K562 (cell line): ENCODE measurements around the gene TPI1. TPM values are rescaled to one million over a fixed set of nuclear protein-coding genes. Genes with fewer than 3 reads are reported as not detected.

Source experiments
- ARID4B ChIP-seq: sonication (generic); formaldehyde crosslinking; IDR thresholded peaks from 2 replicates; pipeline ENCODE4 v1.8.0; 2022; ENCODE audit warnings: mild to moderate bottlenecking, missing genetic modification reagents
- GTF2E2 ChIP-seq: fragments of 200-800 bp; sonication (Bioruptor generic); IDR thresholded peaks from 2 replicates; pipeline ENCODE4 v1.6.1; 2016; ENCODE audit warnings: missing genetic modification characterization, missing compliant biosample characterization
- ZBTB40 ChIP-seq, 2 experiments: fragments of 450-650 bp in 1 of 2; sonication (generic) in 1 of 2; formaldehyde crosslinking in 1 of 2; IDR thresholded peaks; 2 replicates each; pipeline versions ENCODE4 v1.7.1 to v1.9.0; 2016 to 2022; ENCODE audit warnings: inconsistent platforms in 1 of 2, mild to moderate bottlenecking in 1 of 2, missing genetic modification reagents in 1 of 2
- polyA plus RNA-seq, 8 experiments: library from polyadenylated mRNA; depleted of rRNA in 4 of 8; stranded (reverse) in 5 of 8; unstranded in 3 of 8; fragments of >200 nt; fragmentation: Nextera tagmentation in 2 of 8; fragmentation: Illumina TruSeq in 1 of 8; extraction: Ambion mirVana in 2 of 8; extraction: Trizol in 1 of 8; gene quantifications; 2 replicates each; pipeline versions ENCODE4 v1.2.1 to v1.2.3, GENCODE V29; 2011 to 2014; ENCODE audit warnings: inconsistent platforms in 1 of 8, missing spikeins in 1 of 8
- total RNA-seq, 7 experiments: library from RNA; depleted of rRNA in 6 of 7; stranded (reverse); fragments of >200 nt in 6 of 7; fragmentation: Illumina TruSeq in 2 of 7; extraction: Trizol in 2 of 7; gene quantifications; 2 replicates each; pipeline versions ENCODE4 v1.2.1 to v1.2.3, GENCODE V29; 2011 to 2021; ENCODE audit warnings: low replicate concordance in 1 of 7

The TPI1 gene
- total and polyA plus RNA-seq, 9 of the 15 experiments (the other 6 are each of a cell fraction or from before 2014, with no cell fraction given) = 662 to 4,971 (median 892) TPM

- peak; percentile 51; the same call in 1 of the 2 replicates for TF ChIP-seq ARID4B (CRISPR knock-in tag)
- 0 out of 2 replicates have a peak, but pooled peaks have one; percentile 38 for TF ChIP-seq GTF2E2
- TF ChIP-seq ZBTB40 (IDR thresholded peaks at IDR 0.05) = peak; percentile 55; the same call in 1 of the 2 replicates
- TF ChIP-seq ZBTB40 (CRISPR knock-in tag; IDR thresholded peaks at IDR 0.05) = no peak
Observed at GRCh38 chr12:6828781-6829535, 38.4 kb upstream of the TPI1 start (continued).
